HG03159 (cell line): ENCODE data around the gene SIRT6.
"Not testable (repeated sequence)": the region's sequence is repeated elsewhere in the genome, so short reads cannot be mapped to it uniquely, and the experiment has no call there.

ENCODE experiments used
- ATAC-seq: cut with Tn5 transposase; IDR thresholded peaks from one replicate; pipeline ENCODE4 v1.9.1; 2021; ENCODE audit warnings: mild to moderate bottlenecking, moderate library complexity; ENCODE audit not compliant: unreplicated experiment

Gene SIRT6

GRCh38 chr19:4200940-4201542 lies 18.7 kb upstream of the SIRT6 start:
- no peak for ATAC-seq

- no peak for ATAC-seq
Observed at GRCh38 chr19:4199699-4200293, 17.4 kb upstream of the SIRT6 start.

- ATAC-seq, result no peak
Observed at GRCh38 chr19:4198467-4199126, 16.2 kb upstream of the SIRT6 start.

- no peak for ATAC-seq
Observed at GRCh38 chr19:4197625-4198466, 15.5 kb upstream of the SIRT6 start.

GRCh38 chr19:4197228-4197624 lies 14.9 kb upstream of the SIRT6 start:
- ATAC-seq, result no peak

- no peak for ATAC-seq
Observed at GRCh38 chr19:4196587-4197148, 14.3 kb upstream of the SIRT6 start.

- ATAC-seq, result no peak
Observed at GRCh38 chr19:4196009-4196408, 13.6 kb upstream of the SIRT6 start.

GRCh38 chr19:4194353-4194752 lies 12.0 kb upstream of the SIRT6 start:
- ATAC-seq, result no peak

GRCh38 chr19:4192537-4192936 lies 10.2 kb upstream of the SIRT6 start:
- ATAC-seq, result not testable (repeated sequence)

- no peak for ATAC-seq
Observed at GRCh38 chr19:4189641-4190040, 7.3 kb upstream of the SIRT6 start.

GRCh38 chr19:4187313-4188122 lies 5.2 kb upstream of the SIRT6 start:
- no peak for ATAC-seq

GRCh38 chr19:4186087-4186993 lies 4.0 kb upstream of the SIRT6 start:
- no peak for ATAC-seq

GRCh38 chr19:4185413-4186086 lies 3.2 kb upstream of the SIRT6 start:
- ATAC-seq, result no peak

GRCh38 chr19:4184718-4185352 lies 2.5 kb upstream of the SIRT6 start:
- ATAC-seq, result no peak

- no peak for ATAC-seq
Observed at GRCh38 chr19:4183967-4184717, 1.8 kb upstream of the SIRT6 start.

- no peak for ATAC-seq
Observed at GRCh38 chr19:4181053-4181508, 1.3 kb downstream of the SIRT6 start.

GRCh38 chr19:4178990-4179389 lies 3.4 kb downstream of the SIRT6 start:
- no peak for ATAC-seq

- ATAC-seq, result no peak
Observed at GRCh38 chr19:4177146-4177545, 5.2 kb downstream of the SIRT6 start.
